Measurements from ENCODE around the gene KLHL22.
"Not testable (repeated sequence)": the region's sequence is repeated elsewhere in the genome, so short reads cannot be mapped to it uniquely, and the experiment has no call there.

The KLHL22 gene

DNA sequence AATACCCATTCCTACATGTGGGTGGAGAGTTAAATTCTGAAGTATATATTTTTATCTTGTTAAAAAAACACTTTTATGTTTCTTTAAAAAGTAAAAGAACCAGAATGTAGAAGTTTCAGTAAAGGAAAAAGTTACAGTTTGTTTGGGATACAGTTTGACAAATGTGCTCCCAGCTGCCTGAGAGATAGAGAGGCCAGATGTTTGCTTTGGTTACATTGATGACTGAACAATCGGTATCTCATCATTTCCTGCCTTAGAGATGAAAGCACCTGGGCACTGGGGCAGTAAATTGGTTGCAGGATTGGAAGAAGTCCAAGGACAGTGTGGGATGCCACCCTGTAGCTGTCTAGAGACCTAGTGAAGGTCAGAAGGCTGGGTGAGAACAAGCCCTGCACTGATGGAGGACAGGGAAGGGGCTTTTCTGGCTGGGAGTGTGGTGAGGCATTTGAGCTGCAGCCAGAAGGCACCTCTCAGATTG, 28.4 kb upstream of the KLHL22 start:
- no peak for DNase-seq (ENCODE audit: low spot score)

DNA sequence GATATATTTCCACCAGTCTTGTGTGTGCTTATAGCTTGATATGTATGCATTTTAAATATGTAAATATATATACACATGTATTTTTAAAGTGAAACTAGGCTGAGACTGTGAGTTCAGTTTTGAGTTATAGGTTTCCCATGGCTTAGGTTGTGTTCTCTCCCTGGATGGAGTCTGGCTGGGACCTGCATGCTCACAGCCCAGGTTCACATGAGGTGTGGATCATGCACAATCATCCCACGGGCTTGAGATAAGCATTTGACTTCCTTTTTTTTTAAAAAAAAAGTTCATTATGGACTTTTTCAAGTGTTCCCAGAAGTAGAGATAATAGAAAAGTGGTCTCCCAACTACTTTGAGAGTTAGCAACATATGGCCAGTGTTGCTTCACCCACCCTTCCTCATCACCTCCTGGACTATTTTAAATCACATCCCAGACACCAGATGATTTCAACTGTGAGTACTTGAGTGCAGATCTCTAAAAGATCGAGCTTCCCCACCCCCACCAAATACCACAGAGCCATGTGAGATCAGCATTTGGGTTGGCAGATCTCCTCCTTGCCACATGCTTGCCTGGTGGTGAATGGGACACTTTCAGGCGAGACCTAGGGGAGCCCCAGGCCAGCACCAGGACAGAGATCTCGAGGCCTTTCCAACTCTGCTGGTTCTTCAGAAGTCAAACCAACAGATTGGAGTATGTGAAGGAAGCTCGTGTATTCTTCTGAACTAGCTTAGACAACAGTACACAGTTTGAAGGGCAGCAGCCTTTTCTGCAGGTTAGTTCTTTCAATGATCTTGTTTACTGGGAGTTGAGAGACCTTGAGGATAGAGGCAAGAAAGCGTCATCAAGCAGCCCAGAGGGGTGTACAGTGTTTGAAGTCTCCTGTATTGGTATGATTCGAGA, 27.7 kb upstream of the KLHL22 start:
- DNase-seq (ENCODE audit: low spot score): no peak

DNA sequence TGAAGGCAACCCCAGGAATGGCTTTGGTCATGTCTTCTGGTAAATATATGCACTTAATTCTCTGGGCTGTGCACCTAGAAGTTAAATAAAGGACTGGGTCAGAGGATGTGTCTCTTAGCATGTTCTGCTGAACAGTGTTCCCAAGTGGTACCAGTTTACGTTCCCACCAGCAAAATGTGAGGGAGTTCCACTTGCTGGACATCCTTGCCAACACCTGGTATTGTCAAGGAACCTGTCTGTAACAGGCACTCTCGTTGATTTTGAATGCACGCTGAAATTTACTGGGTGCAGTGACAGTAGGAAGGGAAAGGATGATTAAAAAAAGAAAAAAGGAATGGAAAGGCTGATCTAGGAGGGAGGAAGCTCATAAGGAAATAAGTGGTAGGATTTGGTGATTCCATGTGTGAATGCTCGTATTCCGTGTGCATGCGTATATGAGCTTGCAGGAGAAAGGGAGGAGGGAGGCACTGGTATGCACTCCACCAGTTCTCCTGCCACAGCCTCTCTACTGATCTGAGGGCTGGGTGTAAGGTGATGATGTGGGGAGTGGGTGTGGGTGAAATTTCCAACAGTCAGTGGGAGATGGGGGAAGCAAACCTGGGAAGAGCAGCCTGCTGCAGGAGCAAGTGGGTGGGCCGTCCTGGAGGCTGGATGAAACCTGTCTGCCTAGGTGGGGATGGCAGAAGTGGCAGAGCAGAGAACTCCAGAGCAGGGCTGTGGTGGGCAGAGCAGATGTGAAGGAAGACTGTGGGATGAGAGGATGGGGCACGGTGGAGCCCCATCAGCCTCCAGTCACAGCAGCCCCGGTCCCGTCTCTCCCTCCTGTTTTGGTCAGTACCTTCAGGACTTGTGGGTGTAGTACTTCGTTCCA, 26.8 kb upstream of the KLHL22 start:
- DNase-seq (ENCODE audit: low spot score): no peak

DNA sequence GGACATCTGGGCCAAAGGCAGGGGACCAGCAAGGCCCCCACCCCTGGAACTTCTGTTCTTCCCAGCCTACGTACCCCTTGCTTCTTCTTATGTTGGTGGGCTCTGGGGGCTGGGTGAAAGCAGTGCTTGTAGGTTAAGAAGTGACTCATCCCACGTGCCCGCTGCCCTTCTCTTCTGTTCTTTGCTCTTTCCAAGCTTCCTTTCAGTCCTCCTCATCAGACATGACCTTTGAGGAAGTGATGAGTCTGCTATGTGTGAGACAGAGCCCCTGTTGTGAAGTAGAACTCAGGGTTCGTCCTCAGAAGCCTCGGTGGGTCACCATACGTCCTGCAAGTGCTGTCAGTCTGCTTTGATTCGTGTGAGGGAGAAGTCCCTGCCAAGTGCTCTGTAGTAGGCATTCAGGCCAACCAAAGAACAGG, 24.5 kb upstream of the KLHL22 start:
- DNase-seq (ENCODE audit: low spot score): no peak

DNA sequence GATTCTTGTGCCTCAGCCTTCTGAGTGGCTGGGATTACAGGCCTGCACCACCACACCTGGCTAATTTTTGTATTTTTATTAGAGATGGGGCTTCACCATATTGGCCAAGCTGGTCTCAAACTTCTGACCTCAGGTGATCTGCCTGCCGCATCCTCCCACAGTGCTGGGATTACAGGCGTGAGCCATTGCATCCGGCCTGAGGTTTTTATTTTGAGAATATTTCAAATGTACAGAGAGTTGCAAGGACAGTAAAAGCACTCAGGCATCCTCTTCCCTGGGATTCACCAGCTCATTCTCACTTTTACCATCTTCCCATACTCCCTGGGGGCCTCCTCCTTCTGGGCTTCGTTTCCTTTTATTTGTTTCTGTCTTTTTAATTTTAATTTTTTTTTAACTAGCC, 24.0 kb upstream of the KLHL22 start:
- no peak for DNase-seq (ENCODE audit: low spot score)

DNA sequence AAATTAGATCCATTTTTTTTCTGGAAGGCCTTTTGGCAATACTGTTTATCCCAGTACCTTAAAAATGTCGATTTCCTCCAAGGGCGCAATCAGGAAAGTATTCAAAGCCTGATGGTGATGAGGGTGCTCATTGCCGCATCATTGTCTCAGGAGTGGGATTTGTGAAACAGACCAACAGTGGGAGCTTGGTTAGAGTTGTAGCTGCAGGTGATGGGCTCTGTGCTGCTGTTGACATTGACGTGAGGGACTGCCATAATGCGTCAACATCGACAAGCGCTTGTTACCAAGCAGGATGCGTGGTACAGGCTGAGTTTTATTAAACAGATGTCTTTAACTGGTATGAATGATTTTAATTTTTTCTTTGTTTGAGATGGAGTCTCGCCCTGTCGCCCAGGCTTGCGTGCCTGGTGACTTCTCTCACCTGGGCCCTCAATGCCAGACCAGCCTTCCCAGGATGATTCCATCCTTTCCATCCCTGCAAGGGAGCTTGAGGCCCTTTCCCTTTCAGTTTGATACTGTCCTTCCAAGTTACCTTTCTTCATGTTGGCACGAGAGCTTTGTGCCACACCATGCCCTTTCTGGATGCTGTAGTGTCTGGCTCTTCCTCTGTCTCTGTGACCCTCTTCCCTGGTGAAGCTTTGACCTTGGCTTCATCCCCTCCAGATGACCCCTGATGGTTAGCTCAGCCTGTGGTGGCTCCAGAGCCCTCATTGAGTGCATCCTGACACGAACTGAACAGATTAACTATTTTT, 22.4 kb upstream of the KLHL22 start:
- no peak for DNase-seq (ENCODE audit: low spot score)

DNA sequence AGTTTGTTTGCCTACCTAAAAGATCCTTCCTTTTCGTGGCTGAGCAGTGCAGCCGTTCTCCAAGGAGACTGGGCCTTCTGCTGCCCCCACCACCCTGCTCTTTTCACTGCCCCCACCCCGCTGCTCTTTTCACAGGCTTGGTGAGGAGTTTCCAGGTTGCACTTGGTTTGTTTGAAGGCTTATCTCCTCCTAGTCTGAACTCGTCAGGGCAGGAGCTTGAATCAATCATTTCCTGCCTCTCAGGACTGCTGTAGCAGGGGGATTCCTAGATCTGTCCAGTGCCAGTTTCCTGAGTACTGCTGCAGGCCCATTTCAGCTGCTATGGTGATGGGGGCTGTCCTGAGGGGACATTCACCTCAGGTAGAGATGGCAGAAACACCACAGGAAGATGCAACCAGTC, 21.8 kb upstream of the KLHL22 start:
- no peak for DNase-seq (ENCODE audit: low spot score)

DNA sequence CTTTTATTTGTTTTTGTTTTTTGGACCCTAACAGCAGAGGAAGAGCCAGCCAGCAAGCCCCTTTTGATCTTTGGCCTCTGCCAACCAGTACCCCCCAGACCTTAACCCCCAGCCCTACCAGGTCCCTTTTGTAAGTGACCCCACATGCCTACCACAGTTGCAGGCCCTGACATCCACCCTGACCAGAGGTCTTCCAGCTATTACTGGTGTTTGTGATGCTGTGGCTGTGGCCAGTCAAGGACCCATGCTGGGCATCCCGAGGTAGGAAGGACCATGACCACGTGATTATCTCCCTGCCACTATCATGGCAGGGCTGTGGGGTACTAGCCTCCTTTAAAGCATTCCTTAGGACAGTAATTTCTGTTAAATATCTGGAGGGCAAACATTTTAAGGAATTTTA, 20.8 kb upstream of the KLHL22 start:
- DNase-seq (ENCODE audit: low spot score): no peak

DNA sequence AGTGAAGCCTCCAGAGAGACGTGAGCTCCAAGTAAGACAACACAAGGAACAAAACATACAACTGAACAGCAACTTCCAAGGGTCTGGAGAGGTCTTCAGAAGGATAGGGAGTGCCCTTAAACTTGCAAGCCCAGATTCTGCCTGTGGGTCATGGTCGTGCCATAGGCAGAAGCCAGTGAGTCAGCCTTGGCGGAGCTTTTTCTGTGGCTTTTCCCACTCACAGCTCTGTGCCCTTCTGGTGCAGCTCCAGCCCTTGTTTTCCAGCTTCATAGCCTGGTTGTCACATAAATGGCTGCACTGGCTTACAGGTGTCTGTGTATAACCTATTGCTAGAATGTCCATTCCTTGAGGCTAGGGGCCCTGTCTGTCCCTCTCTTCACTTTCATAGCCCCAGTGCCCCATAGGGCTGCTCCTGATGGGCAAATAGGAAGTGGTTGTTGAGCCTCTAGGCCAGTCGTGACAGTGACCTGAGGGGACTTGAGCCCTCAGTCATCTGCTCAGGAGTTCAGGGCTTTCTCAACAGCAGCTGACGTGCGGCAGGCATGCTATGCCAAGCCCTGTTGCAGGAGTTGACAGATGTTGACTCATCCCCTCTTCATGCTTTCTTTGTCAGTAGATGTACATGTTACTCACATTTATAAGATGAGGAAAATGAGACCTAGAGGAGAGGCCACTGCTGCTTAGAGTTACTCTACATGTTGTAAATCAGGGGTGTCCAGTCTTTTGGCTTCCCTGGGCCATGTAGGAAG, 19.2 kb upstream of the KLHL22 start:
- no peak for DNase-seq (ENCODE audit: low spot score)

DNA sequence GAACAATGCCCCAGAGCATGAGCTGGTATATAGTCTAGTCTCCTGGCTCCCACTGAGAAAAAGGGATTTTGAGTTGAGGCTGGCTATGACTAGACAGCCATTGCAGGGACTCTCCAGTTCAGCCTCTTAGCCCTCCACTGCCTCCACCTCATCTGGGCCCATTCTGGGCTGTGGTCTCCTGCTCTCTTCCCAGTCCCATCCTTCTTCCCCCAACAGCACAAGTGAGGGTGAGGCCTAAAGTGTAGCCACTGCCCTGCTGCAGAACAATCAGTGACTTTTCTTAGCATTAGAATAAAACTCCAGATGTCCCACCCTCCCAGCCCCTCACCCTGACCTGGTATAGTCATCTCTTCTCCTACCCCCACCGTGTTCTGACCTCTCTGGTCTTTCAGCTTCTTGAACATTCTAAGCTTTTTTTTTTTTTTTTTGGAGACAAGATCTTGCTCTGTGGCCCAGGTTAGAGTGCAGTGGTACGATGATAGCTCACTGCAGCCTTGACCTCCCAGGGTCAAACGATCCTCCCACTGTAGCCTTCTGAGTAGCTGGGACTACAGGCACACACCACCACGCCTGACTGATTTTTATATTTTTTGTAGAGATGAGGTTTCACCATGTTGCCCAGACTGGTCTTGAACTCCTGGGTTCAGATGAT, 16.1 kb upstream of the KLHL22 start:
- DNase-seq (ENCODE audit: low spot score): no peak

DNA sequence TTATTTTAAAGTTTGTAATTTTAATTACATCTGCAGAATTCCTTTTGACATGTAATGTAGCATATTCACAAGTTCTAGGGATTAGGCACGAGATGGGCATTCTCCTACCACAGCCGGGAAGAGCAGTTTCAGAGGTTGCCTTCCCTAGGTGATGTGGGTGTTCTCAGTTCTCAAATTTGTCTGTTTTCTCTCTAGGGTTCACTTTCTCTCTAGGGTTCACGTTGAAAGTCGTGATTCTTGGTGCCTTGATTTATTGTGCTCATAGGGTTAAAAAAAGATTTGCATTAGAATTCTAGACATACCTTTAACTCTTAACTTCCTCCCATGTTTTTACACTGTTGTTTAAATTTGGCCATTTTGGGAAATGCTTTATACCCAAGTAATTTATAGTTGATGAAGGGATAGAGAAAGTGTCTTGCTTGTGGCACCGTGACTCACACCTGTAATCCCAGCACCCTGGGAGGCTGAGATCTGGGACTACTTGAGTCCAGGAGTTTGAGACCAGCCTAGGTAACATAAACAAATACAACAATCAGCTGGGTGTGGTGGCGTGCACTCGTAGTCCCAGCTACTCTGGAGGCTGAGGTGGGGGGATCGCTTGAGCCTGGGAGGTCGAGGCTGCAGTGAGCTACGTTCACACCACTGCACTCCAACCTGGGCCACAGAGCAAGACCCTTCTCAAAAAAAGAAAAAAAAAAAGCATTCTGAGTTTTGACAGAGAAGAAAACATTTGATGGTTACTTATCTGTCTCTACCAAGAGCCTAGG, 15.4 kb upstream of the KLHL22 start:
- DNase-seq (ENCODE audit: low spot score): no peak

DNA sequence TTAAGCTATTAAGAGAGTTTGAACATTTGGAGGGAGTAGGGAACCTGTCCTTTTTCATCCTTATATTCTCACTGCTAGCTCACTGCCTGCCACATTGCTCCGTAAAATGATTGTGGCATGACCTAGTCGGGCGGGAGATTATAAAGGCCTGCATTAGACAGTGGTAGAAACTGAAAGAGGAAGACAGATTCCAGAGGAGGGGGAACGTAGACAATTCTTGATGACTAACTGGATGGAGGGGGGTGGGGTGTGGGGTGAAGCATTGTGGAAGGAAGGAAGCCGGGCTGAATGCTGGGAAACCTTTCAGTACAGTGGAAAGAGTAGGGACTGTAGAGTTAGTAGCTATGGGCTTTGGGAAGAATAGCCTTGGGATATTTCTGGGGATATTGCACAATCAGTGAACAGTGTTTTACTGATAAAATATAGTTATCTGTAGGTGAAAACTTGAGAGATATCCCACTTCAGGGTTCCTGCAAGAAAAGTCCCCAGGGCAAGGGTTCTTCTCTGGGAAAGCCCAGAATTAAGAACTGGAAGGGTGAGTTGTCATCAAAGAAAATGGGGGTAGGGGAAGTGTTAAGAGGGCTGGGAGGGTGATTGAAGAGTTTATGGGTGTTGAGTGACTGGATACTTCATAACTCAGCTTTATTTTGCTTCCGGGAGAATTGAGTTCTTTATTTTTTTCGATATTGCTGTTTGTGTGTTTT, 13.9 kb upstream of the KLHL22 start:
- peak; percentile 59 for DNase-seq (ENCODE audit: low spot score)

DNA sequence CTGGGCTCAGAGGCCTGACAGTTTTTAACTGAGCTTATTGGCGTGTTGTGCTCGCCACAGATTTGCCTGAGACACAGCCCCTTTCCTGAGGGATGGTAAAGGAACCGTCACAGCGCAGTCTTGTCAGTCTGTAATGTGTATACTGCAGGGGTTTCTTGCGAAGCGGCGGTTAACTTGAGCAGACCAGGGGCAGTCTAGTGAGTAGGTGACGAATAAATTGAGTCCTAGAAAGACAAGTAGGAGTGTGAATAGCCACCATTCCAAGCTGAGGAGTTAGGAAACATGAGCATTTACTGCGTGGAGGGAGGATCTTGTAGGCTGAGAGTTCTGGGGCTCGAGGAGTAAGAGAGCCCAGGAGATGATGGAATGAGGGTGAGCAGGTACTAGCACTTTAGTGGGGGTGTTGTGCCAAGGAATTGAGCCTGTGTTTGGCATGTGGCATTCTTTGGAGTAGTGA, 13.2 kb upstream of the KLHL22 start:
- DNase-seq (ENCODE audit: low spot score): no peak

DNA sequence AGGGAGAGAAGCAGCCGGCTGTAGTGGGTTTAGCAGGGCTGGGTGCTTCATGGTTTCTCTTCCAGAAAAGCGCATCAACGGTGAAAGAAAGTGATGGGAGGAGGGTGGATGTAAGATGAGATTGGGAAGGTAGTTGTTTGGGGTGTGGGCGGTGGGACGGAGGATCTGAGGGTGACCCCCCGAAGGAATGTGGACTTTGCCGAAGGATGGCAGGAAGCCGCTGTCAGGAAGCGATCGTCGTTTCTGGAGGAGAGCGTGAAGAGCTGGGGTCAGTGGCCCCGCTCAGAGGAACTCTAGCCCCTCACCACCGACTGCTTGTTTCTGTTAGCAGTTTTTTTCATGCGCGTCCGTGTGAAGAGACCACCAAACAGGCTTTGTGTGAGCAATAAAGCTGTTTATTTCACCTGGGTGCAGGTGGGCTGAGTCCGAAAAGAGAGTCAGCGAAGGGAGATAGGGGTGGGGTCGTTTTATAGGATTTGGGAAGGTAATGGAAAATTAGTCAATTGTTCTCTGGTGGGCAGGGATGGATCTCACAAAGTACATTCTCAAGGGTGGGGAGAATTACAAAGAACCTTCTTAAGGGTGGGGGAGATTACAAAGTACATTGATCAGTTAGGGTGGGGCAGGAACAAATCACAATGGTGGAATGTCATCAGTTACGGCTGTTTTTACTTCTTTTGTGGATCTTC, 12.6 kb upstream of the KLHL22 start:
- not testable (repeated sequence) for DNase-seq (ENCODE audit: low spot score)

DNA sequence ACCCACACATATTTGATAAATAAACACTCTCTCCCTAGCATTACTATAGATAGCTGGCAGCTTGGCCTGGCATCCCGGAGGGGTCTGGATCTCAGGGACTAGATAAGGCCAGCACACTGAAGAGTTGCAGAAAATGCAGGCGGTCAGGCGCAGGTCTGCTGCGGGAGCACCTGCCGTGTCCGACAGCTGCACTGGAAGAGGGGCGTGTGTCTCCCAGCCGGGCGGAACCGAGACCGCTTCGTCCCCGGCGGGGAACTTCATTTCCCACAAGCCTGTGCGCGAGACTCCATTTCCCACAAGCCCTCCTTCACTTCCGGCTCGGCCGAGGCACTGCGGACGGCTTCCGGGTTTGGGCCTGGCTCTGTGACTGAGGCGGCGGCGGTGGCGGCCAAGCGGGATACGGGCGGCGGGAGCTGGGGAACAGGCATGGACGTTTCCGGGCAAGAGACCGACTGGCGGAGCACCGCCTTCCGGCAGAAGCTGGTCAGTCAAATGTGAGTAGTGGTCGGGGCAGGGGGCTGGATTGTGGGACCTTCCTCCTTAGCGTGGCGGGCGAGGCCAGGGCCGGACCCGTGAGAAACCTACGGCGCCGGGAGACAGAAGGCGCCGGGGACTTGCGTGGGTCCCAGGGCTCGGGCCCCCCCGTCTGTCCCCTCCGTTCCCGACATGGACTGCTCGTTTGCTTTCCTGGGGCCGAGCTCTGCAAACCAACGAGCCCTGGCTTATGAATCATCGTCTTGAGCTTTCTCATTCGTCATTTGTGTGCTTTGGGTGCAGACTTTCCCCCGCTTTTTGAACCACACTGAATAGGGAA, 11.9 kb upstream of the KLHL22 start, which contains the start of gene MED15:
TSS of gene MED15 (plus strand) at position 358 of the 814 bp plus-strand sequence. CDS start at position 427, 69 bp downstream.
- peak; percentile 88 for DNase-seq (ENCODE audit: low spot score)

DNA sequence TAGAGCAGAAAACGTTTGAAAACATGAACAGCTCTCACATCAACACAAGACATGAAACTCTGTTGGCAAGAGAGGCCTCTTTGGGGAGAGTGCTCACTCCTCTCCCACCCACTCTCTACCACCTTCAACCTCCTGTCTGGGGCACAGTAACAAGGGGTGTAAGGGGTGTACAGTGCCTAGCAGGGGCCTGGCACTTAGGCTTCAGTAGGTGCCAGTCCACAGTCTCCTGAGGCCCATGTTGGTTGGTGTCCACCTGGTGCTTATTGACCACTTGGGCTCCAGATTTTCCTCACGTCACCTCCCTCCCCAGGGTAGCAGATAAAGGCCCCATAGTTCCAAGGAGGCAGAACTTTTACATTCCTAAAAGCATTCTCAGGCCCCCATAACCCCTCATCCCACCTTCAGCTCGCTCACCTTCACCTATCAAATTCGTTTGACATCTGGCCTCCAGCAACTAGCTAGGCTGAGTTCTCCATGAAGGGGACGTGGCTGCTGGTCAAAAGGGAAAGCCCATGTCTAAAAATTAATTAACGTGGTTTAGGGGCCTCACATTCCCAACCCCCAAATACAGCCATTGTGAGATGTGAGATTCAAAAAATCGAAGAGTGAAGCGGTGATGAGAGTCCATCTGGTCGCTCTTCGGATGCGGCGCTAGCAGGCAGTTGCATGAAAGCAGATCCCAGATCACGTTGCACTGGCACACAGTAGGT, 11.1 kb upstream of the KLHL22 start:
- DNase-seq (ENCODE audit: low spot score): no peak

DNA sequence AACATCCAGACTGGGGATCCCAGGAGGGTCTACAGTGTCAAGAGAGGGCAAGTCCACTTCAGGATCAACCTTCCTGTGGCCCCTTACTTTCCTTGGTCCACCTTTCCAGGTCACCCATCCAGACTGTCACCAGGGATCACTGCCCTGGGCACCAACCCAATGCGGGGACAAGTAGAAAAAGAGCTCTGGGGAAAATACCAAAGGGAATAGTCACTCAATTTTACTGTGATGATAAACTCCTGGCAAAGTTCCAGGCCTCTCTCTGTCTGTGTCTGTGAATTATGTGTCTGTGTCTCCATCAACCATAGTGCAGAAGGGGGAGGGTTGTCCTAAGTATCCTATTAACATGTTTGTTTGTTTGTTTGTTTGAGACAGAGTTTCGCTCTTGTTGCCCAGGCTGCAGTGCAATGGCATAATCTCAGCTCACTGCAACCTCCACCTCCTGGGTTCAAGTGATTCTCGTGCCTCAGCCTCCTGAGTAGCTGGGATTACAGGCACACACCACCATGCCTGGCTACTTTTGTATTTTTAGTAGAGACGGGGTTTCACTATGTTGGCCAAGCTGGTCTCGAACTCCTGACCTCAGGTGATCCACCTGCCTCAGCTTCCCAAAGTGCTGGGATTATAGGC, 8.8 kb upstream of the KLHL22 start:
- not testable (repeated sequence) for DNase-seq (ENCODE audit: low spot score)

All from germinal center (tissue), 1 donor.